Measurements from ENCODE around the gene DUS2.
"Not testable (repeated sequence)": the region's sequence is repeated elsewhere in the genome, so short reads cannot be mapped to it uniquely, and the experiment has no call there.

The DUS2 gene

GRCh38 chr16:68022728-68023537, at the start of gene DUS2, which contains the start of gene DDX28:
Gene DUS2 (plus strand): TSS chr16:68023284. CDS start chr16:68038024, 14,740 bp downstream.
Gene DDX28 (minus strand): TSS chr16:68023232. CDS start chr16:68023202, 30 bp downstream.
- DNase-seq (ENCODE audit: low read depth): peak; percentile 91

GRCh38 chr16:67975321-67976105, 47.6 kb upstream of the DUS2 start:
- DNase-seq (ENCODE audit: low read depth): no peak

- DNase-seq (ENCODE audit: low read depth): no peak
Observed at GRCh38 chr16:67976205-67976604, 46.9 kb upstream of the DUS2 start.

- no peak for DNase-seq (ENCODE audit: low read depth)
Observed at GRCh38 chr16:67977005-67977404, 46.1 kb upstream of the DUS2 start.

- no peak for DNase-seq (ENCODE audit: low read depth)
Observed at GRCh38 chr16:67977469-67978227, 45.4 kb upstream of the DUS2 start.

GRCh38 chr16:67979955-67980678, 43.0 kb upstream of the DUS2 start, which contains the start of gene DPEP3:
Gene DPEP3 (minus strand): TSS chr16:67980499. CDS start chr16:67980380, 119 bp downstream.
- no peak for DNase-seq (ENCODE audit: low read depth)

GRCh38 chr16:67982011-67982696, 40.9 kb upstream of the DUS2 start:
- no peak for DNase-seq (ENCODE audit: low read depth)

- DNase-seq (ENCODE audit: low read depth): no peak
Observed at GRCh38 chr16:67986949-67987348, 36.1 kb upstream of the DUS2 start.

- no peak for DNase-seq (ENCODE audit: low read depth)
Observed at GRCh38 chr16:67987460-67988160, 35.5 kb upstream of the DUS2 start.

GRCh38 chr16:67988675-67989074, 34.4 kb upstream of the DUS2 start:
- no peak for DNase-seq (ENCODE audit: low read depth)

- DNase-seq (ENCODE audit: low read depth): no peak
Observed at GRCh38 chr16:67989322-67990017, 33.6 kb upstream of the DUS2 start.

GRCh38 chr16:67990018-67990386, 33.1 kb upstream of the DUS2 start:
- no peak for DNase-seq (ENCODE audit: low read depth)

- no peak for DNase-seq (ENCODE audit: low read depth)
Observed at GRCh38 chr16:67992661-67993206, 30.4 kb upstream of the DUS2 start.

- DNase-seq (ENCODE audit: low read depth): peak; percentile 76
Observed at GRCh38 chr16:67993207-67994039, 29.7 kb upstream of the DUS2 start.

GRCh38 chr16:67994040-67994408, 29.1 kb upstream of the DUS2 start:
- not testable (repeated sequence) for DNase-seq (ENCODE audit: low read depth)

- no peak for DNase-seq (ENCODE audit: low read depth)
Observed at GRCh38 chr16:67995423-67995822, 27.7 kb upstream of the DUS2 start.

GRCh38 chr16:67996666-67997065, 26.4 kb upstream of the DUS2 start:
- no peak for DNase-seq (ENCODE audit: low read depth)

- DNase-seq (ENCODE audit: low read depth): not testable (repeated sequence)
Observed at GRCh38 chr16:67998231-67998778, 24.8 kb upstream of the DUS2 start.

Measured in activated T-helper 9 cell treated with anti-CD3 and anti-CD28 coated beads, Interleukin-2, amount 50 U/mL, for 16 hours (primary cell).